Cardiac atrium fibroblast (primary cell): ENCODE data around the gene SOCS2. TPM values are rescaled to one million over a fixed set of nuclear protein-coding genes. Genes with fewer than 3 reads are reported as not detected.

Experiments used
- total RNA-seq: library from RNA; depleted of rRNA; stranded (reverse); fragments of >200 nt; gene quantifications from 2 replicates; pipeline ENCODE4 v1.2.3, GENCODE V29; 2015

Gene SOCS2
- total RNA-seq: 19.1 and 33.6 TPM in 2 replicates

DNA sequence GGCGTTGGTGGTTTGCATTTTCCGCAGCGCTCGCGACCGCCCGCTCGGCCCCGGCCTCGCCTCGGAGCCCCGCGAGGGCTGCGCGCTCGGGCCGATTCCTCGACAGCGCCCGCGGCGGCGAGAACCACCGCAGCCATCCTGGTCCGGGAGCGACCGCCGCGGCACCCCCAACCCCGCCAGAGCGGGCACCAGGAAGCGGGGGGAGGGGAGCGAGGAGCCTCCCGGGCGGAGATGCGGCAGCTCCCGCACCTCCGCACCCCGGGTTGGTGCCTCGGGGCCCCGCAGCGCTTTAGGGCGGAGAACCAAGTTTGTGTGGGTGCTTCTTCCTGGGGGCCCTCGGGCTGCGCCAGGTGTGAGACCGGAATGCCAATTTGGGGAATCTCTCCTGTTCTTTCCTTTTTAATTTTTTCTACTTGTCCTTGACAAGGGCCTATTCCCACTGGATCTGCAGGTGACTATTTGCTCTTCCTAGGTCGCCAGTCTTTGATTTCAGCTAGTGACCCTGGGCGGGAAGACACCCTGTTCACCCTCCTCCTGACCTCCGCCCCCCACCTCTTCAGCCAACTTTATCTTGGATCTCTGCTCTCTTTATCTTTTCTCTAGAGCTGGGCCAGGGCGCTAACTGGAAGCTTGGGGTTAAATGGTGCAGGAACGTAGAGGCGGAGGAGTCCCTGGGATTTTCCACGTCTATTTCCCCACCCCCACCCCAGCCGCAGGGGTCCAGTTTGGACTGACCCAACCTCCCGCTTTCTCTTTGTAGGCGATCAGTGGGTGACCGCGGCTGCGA is at the start of gene SOCS2:
Gene SOCS2 (plus strand): TSS at position 751 of the 787 bp plus-strand sequence. CDS start 223 bp downstream, outside the sequence.

Other genes with a start within 250 kb of the SOCS2 start
- gene NUDT4, start 194.8 kb upstream of the SOCS2 start, total RNA-seq: 54.4 and 63.4 TPM in 2 replicates
- gene UBE2N, start 130.7 kb upstream of the SOCS2 start, total RNA-seq: 44.2 and 56.2 TPM in 2 replicates
- 48.0 and 61.9 TPM in 2 replicates for gene MRPL42, start 105.2 kb upstream of the SOCS2 start, total RNA-seq
- gene CRADD, start 104.7 kb downstream of the SOCS2 start, total RNA-seq: 20.9 and 22.4 TPM in 2 replicates